Chondrocyte (in vitro differentiated cells): ENCODE results near the gene RPRD1B. TPM values are rescaled to one million over a fixed set of nuclear protein-coding genes. Genes with fewer than 3 reads are reported as not detected.

Experiments
- DNase-seq: peaks from one replicate; pipeline ENCODE4 v3.0.0; 2021; ENCODE audit warnings: mixed read lengths, low spot score
- H3K27ac Mint-ChIP-seq: one replicate; pipeline ENCODE4 v1.8.0; 2021; ENCODE audit warnings: mild to moderate bottlenecking, moderate library complexity, mixed read lengths; ENCODE audit not compliant: unreplicated experiment
- H3K27me3 Mint-ChIP-seq: 2 replicates; pipeline ENCODE4 v1.8.0; 2021; ENCODE audit warnings: low read depth, mixed read lengths
- H3K36me3 Mint-ChIP-seq: 2 replicates; pipeline ENCODE4 v1.8.0; 2021; ENCODE audit warnings: low read depth, mixed read lengths
- H3K4me1 Mint-ChIP-seq: 2 replicates; pipeline ENCODE4 v1.8.0; 2021; ENCODE audit warnings: low read depth, mild to moderate bottlenecking, mixed read lengths
- H3K4me3 Mint-ChIP-seq: one replicate; pipeline ENCODE4 v1.8.0; 2021; ENCODE audit warnings: mild to moderate bottlenecking, moderate library complexity, mixed read lengths; ENCODE audit not compliant: unreplicated experiment
- H3K9me3 Mint-ChIP-seq: 2 replicates; pipeline ENCODE4 v1.8.0; 2021; ENCODE audit warnings: low read depth, mixed read lengths
- total RNA-seq: library from RNA; stranded (reverse); gene quantifications from 3 replicates; pipeline ENCODE4 v1.2.1, GENCODE V29; 2021
- TF ChIP-seq, protein P1 (sequence below): fragments of 200-600 bp; sonication (generic); IDR thresholded peaks from 2 replicates; pipeline ENCODE4 v1.5.0; 2021; ENCODE audit warnings: antibody characterized with exemption, mild to moderate bottlenecking, moderate library complexity

The RPRD1B gene
- total RNA-seq, 1 donor from 2014 or later, result 16.9 TPM

DNA sequence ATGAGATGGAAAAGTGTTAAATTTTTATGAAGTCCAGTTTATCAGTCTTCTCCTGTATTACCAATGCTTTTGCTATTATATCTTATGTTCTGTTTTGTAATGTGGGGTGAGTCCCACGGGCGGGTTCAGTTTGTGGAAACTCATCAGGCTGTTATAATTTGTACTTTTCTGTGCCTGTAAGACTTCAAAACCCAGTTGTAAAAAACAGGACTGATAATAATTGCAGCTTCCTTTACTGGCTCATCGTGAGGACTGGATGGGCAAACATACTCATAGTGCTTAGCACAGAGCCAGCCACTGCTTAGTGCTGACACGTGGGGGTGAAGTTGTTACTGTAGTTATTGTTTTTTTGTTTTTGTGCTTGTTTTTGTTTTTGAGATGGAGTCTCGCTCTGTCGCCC is 85.9 kb downstream of the RPRD1B start:
- TF ChIP-seq, protein P1, sequence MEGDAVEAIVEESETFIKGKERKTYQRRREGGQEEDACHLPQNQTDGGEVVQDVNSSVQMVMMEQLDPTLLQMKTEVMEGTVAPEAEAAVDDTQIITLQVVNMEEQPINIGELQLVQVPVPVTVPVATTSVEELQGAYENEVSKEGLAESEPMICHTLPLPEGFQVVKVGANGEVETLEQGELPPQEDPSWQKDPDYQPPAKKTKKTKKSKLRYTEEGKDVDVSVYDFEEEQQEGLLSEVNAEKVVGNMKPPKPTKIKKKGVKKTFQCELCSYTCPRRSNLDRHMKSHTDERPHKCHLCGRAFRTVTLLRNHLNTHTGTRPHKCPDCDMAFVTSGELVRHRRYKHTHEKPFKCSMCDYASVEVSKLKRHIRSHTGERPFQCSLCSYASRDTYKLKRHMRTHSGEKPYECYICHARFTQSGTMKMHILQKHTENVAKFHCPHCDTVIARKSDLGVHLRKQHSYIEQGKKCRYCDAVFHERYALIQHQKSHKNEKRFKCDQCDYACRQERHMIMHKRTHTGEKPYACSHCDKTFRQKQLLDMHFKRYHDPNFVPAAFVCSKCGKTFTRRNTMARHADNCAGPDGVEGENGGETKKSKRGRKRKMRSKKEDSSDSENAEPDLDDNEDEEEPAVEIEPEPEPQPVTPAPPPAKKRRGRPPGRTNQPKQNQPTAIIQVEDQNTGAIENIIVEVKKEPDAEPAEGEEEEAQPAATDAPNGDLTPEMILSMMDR, result no peak
- H3K4me3 Mint-ChIP-seq, result no peak overlapping the region
- H3K36me3 Mint-ChIP-seq, result peaks cover 5% of the 10 kb centered on the region
- peaks cover 8% of the 10 kb centered on the region for H3K9me3 Mint-ChIP-seq
- H3K27me3 Mint-ChIP-seq, result no peaks in the 10 kb centered on the region
- H3K27ac Mint-ChIP-seq, result no peak overlapping the region
- no peak for DNase-seq
- H3K4me1 Mint-ChIP-seq, result peaks cover 25% of the 10 kb centered on the region

DNA sequence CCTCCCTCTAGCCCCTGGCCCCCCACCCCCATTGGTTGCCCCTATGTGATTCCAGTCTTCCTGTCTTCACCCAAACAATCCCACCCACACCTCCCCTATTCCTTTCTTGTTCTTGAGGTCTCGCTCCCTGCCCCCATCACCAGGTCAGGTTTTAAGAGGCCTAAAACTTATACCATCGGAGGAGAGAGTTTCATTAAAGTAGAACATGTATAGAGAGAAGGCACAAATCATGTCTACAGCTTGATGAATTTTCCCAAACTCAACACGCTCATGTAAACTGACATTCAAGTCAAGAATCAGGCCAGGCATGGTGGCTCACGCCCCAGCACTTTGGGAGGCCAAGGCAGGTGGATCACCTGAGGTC is 87.1 kb downstream of the RPRD1B start:
- no peak overlapping the region for H3K27ac Mint-ChIP-seq
- peaks cover 5% of the 10 kb centered on the region for H3K36me3 Mint-ChIP-seq
- no peak for DNase-seq
- H3K4me3 Mint-ChIP-seq, result no peak overlapping the region
- no peaks in the 10 kb centered on the region for H3K27me3 Mint-ChIP-seq
- H3K9me3 Mint-ChIP-seq, result peaks cover 8% of the 10 kb centered on the region
- TF ChIP-seq, protein P1, result no peak
- peaks cover 32% of the 10 kb centered on the region for H3K4me1 Mint-ChIP-seq

- H3K9me3 Mint-ChIP-seq, result peaks cover 4% of the 10 kb centered on the region
- no peaks in the 10 kb centered on the region for H3K27me3 Mint-ChIP-seq
- H3K36me3 Mint-ChIP-seq, result peaks cover 5% of the 10 kb centered on the region
- TF ChIP-seq, protein P1, result no peak
- peak overlapping the region; percentile 17 for H3K27ac Mint-ChIP-seq
- no peak overlapping the region for H3K4me3 Mint-ChIP-seq
- no peak for DNase-seq
- peaks cover 42% of the 10 kb centered on the region for H3K4me1 Mint-ChIP-seq
Measured at GRCh38 chr20:38121741-38122140, 88.2 kb downstream of the RPRD1B start.

DNA sequence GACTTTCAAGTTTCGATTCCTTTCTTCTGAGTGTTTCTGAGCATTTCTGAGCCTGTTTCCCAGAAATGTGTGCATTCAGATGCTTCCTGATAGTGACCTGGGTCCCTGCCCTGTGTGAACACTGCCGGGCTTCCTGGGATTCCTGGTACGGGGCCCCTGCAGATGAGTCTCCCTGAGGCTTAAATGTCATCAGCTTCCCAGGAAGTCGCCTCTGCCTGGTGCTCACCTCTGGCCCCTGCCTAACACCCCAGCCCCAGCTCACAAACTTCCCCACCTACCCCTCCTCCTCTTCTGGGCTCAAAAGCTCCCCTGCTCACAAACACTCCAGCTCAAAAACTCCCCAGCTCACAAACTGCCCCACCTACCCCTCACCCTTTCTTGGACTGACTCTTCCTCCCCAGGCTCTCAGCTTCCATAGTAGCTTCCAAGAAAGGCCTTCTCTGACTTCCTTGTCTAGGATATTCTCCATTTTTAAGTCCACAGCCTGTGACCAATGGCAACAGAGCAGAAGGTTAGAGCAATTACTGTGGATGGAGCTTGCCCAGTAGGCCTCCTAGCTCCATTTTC is 89.6 kb downstream of the RPRD1B start:
- peaks cover 43% of the 10 kb centered on the region for H3K4me1 Mint-ChIP-seq

GRCh38 chr20:38125157-38126056 is 91.9 kb downstream of the RPRD1B start:
- Mint-ChIP-seq H3K4me1 (peaks cover 37% of the 10 kb centered on the region), H3K4me3 (no peak overlapping the region), H3K36me3 (no peaks in the 10 kb centered on the region), H3K9me3 (no peaks in the 10 kb centered on the region), H3K27me3 (no peaks in the 10 kb centered on the region), H3K27ac (peak overlapping the region; percentile 22)
- peak; percentile 61 for DNase-seq
- TF ChIP-seq, protein P1, result peak; percentile 26

More for the DNA sequence above, 89.6 kb downstream of the RPRD1B start:
- Mint-ChIP-seq H3K9me3 (no peaks in the 10 kb centered on the region), H3K27me3 (no peaks in the 10 kb centered on the region), H3K27ac (peak overlapping the region; percentile 74), H3K36me3 (no peaks in the 10 kb centered on the region), H3K4me3 (no peak overlapping the region)
- TF ChIP-seq, protein P1, result no peak
- peak; percentile 36 for DNase-seq
